ENCODE measurements around the gene NUBP1. TPM values are rescaled to one million over a fixed set of nuclear protein-coding genes. Genes with fewer than 3 reads are reported as not detected.

NUBP1 gene
- total and polyA plus RNA-seq, 9 of the 15 experiments (the other 6 are each of a cell fraction or from before 2014, with no cell fraction given): 17.2 to 55.1 (median 35.6) TPM

GRCh38 chr16:10741844-10742243, 1.8 kb upstream of the NUBP1 start (continued):
- TF ChIP-seq CHD7 (IDR thresholded peaks at IDR 0.05; ENCODE audit: low read depth, low read length): no peak
- no peak for TF ChIP-seq TFE3 (CRISPR knock-in tag; IDR thresholded peaks at IDR 0.05)
- no peak for TF ChIP-seq CBX8 (IDR thresholded peaks at IDR 0.05; ENCODE audit: borderline replicate concordance, extremely low read depth, low read depth, low read length, poor library complexity, severe bottlenecking)
- TF ChIP-seq RHOXF2B (CRISPR knock-in tag; conservative IDR thresholded peaks at IDR 0.05): no peak
- TF ChIP-seq GATA2 (CRISPR knock-in tag; IDR thresholded peaks at IDR 0.05): no peak
- TF ChIP-seq ZEB2 (IDR thresholded peaks at IDR 0.05): 0 out of 2 replicates have a peak, but pooled peaks have one; percentile 38
- no peak for TF ChIP-seq MBD1 (CRISPR knock-in tag; IDR thresholded peaks at IDR 0.05)
- TF ChIP-seq ZSCAN29 (IDR thresholded peaks at IDR 0.05): no peak
- no peak for TF ChIP-seq TSHZ1 (CRISPR knock-in tag; IDR thresholded peaks at IDR 0.05)

Measured in K562 (cell line).